Effector memory CD4-positive, alpha-beta T cell (primary cell): ENCODE data around the gene GRAMD2B.

ENCODE experiments used
- DNase-seq, 3 donors: peaks; one replicate each; pipeline ENCODE4 v3.0.0-alpha.2; 2020
- H3K27ac ChIP-seq: 2 replicates; pipeline ENCODE4 v1.7.0; 2013; ENCODE audit warnings: mild to moderate bottlenecking, low read length, moderate library complexity; ENCODE audit not compliant: insufficient read depth, poor library complexity, severe bottlenecking
- H3K27me3 ChIP-seq: replicated peaks from 2 replicates; pipeline ENCODE4 v1.7.0; 2013; ENCODE audit warnings: mild to moderate bottlenecking, low read length; ENCODE audit not compliant: insufficient read depth, control insufficient read depth, poor library complexity, severe bottlenecking
- H3K36me3 ChIP-seq: 2 replicates; pipeline ENCODE4 v1.7.0; 2013; ENCODE audit warnings: mild to moderate bottlenecking, low read length, moderate library complexity; ENCODE audit not compliant: control insufficient read depth, insufficient read depth
- H3K4me1 ChIP-seq: 2 replicates; pipeline ENCODE4 v1.7.0; 2013; ENCODE audit warnings: low read length, mild to moderate bottlenecking; ENCODE audit not compliant: control insufficient read depth, insufficient read depth, poor library complexity, severe bottlenecking
- H3K4me3 ChIP-seq: 2 replicates; pipeline ENCODE4 v1.7.0; 2013; ENCODE audit warnings: low read length, low read depth, mild to moderate bottlenecking; ENCODE audit not compliant: insufficient read depth, poor library complexity, severe bottlenecking
- H3K9me3 ChIP-seq: 2 replicates; pipeline ENCODE4 v1.7.0; 2013; ENCODE audit warnings: mild to moderate bottlenecking, low read length, moderate library complexity; ENCODE audit not compliant: control insufficient read depth

GRAMD2B gene

GRCh38 chr5:126484253-126484652 lies 61.0 kb downstream of the GRAMD2B start:
- Histone ChIP-seq H3K27me3 (no peaks in the 10 kb centered on the region), H3K27ac (no peak overlapping the region), H3K4me1 (no peaks in the 10 kb centered on the region), H3K36me3 (peaks cover 27% of the 10 kb centered on the region), H3K9me3 (no peaks in the 10 kb centered on the region), H3K4me3 (no peak overlapping the region)
- no peak for DNase-seq

GRCh38 chr5:126486332-126486731 lies 63.1 kb downstream of the GRAMD2B start:
- Histone ChIP-seq H3K36me3 (peaks cover 24% of the 10 kb centered on the region), H3K4me1 (no peaks in the 10 kb centered on the region), H3K9me3 (no peaks in the 10 kb centered on the region), H3K27ac (no peak overlapping the region), H3K4me3 (no peak overlapping the region), H3K27me3 (no peaks in the 10 kb centered on the region)
- DNase-seq = no peak

GRCh38 chr5:126487596-126487995 lies 64.4 kb downstream of the GRAMD2B start:
- Histone ChIP-seq H3K27me3 (no peaks in the 10 kb centered on the region), H3K4me3 (no peak overlapping the region), H3K9me3 (no peaks in the 10 kb centered on the region), H3K27ac (no peak overlapping the region), H3K4me1 (no peaks in the 10 kb centered on the region), H3K36me3 (peaks cover 24% of the 10 kb centered on the region)
- DNase-seq = no peak

- Histone ChIP-seq H3K4me1 (no peaks in the 10 kb centered on the region), H3K27me3 (no peaks in the 10 kb centered on the region), H3K9me3 (no peaks in the 10 kb centered on the region), H3K4me3 (no peak overlapping the region), H3K36me3 (peaks cover 24% of the 10 kb centered on the region), H3K27ac (no peak overlapping the region)
- no peak for DNase-seq
Observed at GRCh38 chr5:126488443-126489065, 65.3 kb downstream of the GRAMD2B start.

GRCh38 chr5:126490167-126490940 lies 67.1 kb downstream of the GRAMD2B start:
- H3K27ac ChIP-seq = no peak overlapping the region
- no peak for DNase-seq

GRCh38 chr5:126492939-126493338 lies 69.7 kb downstream of the GRAMD2B start:
- Histone ChIP-seq H3K9me3 (no peaks in the 10 kb centered on the region), H3K27ac (no peak overlapping the region), H3K4me3 (no peak overlapping the region), H3K27me3 (no peaks in the 10 kb centered on the region), H3K36me3 (peaks cover 6% of the 10 kb centered on the region), H3K4me1 (no peaks in the 10 kb centered on the region)
- no peak for DNase-seq

More at GRCh38 chr5:126490167-126490940, 67.1 kb downstream of the GRAMD2B start:
- Histone ChIP-seq H3K36me3 (peaks cover 23% of the 10 kb centered on the region), H3K9me3 (no peaks in the 10 kb centered on the region), H3K4me1 (no peaks in the 10 kb centered on the region), H3K4me3 (no peak overlapping the region), H3K27me3 (no peaks in the 10 kb centered on the region)

- Histone ChIP-seq H3K4me3 (no peak overlapping the region), H3K36me3 (peaks cover 3% of the 10 kb centered on the region), H3K4me1 (no peaks in the 10 kb centered on the region), H3K27ac (no peak overlapping the region), H3K27me3 (no peaks in the 10 kb centered on the region), H3K9me3 (no peaks in the 10 kb centered on the region)
- DNase-seq = no peak
Observed at GRCh38 chr5:126494393-126494792, 71.2 kb downstream of the GRAMD2B start.

GRCh38 chr5:126497506-126497905 lies 74.3 kb downstream of the GRAMD2B start:
- H3K36me3 ChIP-seq = no peaks in the 10 kb centered on the region
- H3K9me3 ChIP-seq = no peaks in the 10 kb centered on the region
- no peak overlapping the region for H3K27ac ChIP-seq
- no peaks in the 10 kb centered on the region for H3K4me1 ChIP-seq
- DNase-seq = no peak
- no peak overlapping the region for H3K4me3 ChIP-seq
- H3K27me3 ChIP-seq = no peaks in the 10 kb centered on the region

GRCh38 chr5:126499278-126499677 lies 76.1 kb downstream of the GRAMD2B start:
- no peak for DNase-seq
- Histone ChIP-seq H3K4me1 (no peaks in the 10 kb centered on the region), H3K27ac (no peak overlapping the region), H3K36me3 (no peaks in the 10 kb centered on the region), H3K4me3 (no peak overlapping the region), H3K27me3 (no peaks in the 10 kb centered on the region), H3K9me3 (no peaks in the 10 kb centered on the region)

- Histone ChIP-seq H3K27ac (no peak overlapping the region), H3K36me3 (no peaks in the 10 kb centered on the region), H3K9me3 (no peaks in the 10 kb centered on the region), H3K4me3 (no peak overlapping the region), H3K4me1 (no peaks in the 10 kb centered on the region), H3K27me3 (no peaks in the 10 kb centered on the region)
- DNase-seq = no peak
Observed at GRCh38 chr5:126499853-126500342, 76.7 kb downstream of the GRAMD2B start.
